H1 (cell line): ENCODE results near the gene MPPED1.

Experiments
- CHD1 ChIP-seq: IDR thresholded peaks from 2 replicates; pipeline ENCODE4 v1.6.1; 2012; ENCODE audit warnings: low read depth, low read length, improper control_type of control experiment
- CHD2 ChIP-seq: IDR thresholded peaks from 2 replicates; pipeline ENCODE4 v1.6.1; 2012; ENCODE audit warnings: low read length, improper control_type of control experiment
- JUND ChIP-seq: IDR thresholded peaks from 2 replicates; pipeline ENCODE4 v1.6.1; 2011; ENCODE audit warnings: mild to moderate bottlenecking, improper control_type of control experiment, low read length
- KDM1A ChIP-seq: fragments of 200-600, 300-600 bp; sonication (generic); IDR thresholded peaks from 2 replicates; pipeline ENCODE4 v1.7.1; 2016; ENCODE audit warnings: mild to moderate bottlenecking, low read length, borderline replicate concordance
- POLR2AphosphoS5 ChIP-seq: IDR thresholded peaks from 2 replicates; pipeline ENCODE4 v1.6.1; 2011; ENCODE audit warnings: low read depth, low read length
- RAD21 ChIP-seq, 2 experiments: IDR thresholded peaks in 1 of 2; conservative IDR thresholded peaks in 1 of 2; 2 replicates each; pipeline ENCODE4 v1.6.1; 2011; ENCODE audit warnings: low read depth in 2 of 2, low read length in 2 of 2, improper control_type of control experiment in 1 of 2, inconsistent platforms in 1 of 2, mild to moderate bottlenecking in 1 of 2, moderate library complexity in 1 of 2
- RBBP5 ChIP-seq: IDR thresholded peaks from 2 replicates; pipeline ENCODE4 v1.7.1; 2012; ENCODE audit warnings: low read depth, mild to moderate bottlenecking, inconsistent platforms, low read length, moderate library complexity, borderline replicate concordance
- SIN3A ChIP-seq, 2 experiments: IDR thresholded peaks in 1 of 2; conservative IDR thresholded peaks in 1 of 2; 2 replicates each; pipeline ENCODE4 v1.6.1; 2011 to 2012; ENCODE audit warnings: low read length in 2 of 2, improper control_type of control experiment in 1 of 2, low read depth in 1 of 2, mild to moderate bottlenecking in 1 of 2
- SIX5 ChIP-seq: IDR thresholded peaks from 2 replicates; pipeline ENCODE4 v1.6.1; 2011; ENCODE audit warnings: mild to moderate bottlenecking, low read depth, low read length
- SP1 ChIP-seq: IDR thresholded peaks from 2 replicates; pipeline ENCODE4 v1.6.1; 2011; ENCODE audit warnings: low read depth, low read length
- TBP ChIP-seq: IDR thresholded peaks from 2 replicates; pipeline ENCODE4 v1.6.1; 2011; ENCODE audit warnings: low read depth, low read length, improper control_type of control experiment
- ZNF274 ChIP-seq: IDR thresholded peaks from 2 replicates; pipeline ENCODE4 v1.7.0; 2012; ENCODE audit warnings: low read length, borderline replicate concordance; ENCODE audit errors: extremely low read depth
- TF ChIP-seq, protein P1 (sequence below), 3 experiments: IDR thresholded peaks; 1 replicate in 2 of 3; 2 replicates in 1 of 3; pipeline versions ENCODE4 v1.5.1 to v1.6.1; 2011; ENCODE audit warnings: low read length in 3 of 3, mild to moderate bottlenecking in 3 of 3, inconsistent platforms in 2 of 3, low read depth in 1 of 3, moderate library complexity in 1 of 3; ENCODE audit not compliant: insufficient read depth in 1 of 3; ENCODE audit errors: control extremely low read depth in 1 of 3
- TF ChIP-seq, protein P2 (sequence below): fragments of 300-600 bp; sonication (generic); IDR thresholded peaks from 2 replicates; pipeline ENCODE4 v1.7.1; 2012; ENCODE audit warnings: low read length, moderate library complexity, mild to moderate bottlenecking, inconsistent platforms; ENCODE audit not compliant: insufficient replicate concordance

GRCh38 chr22:43448048-43448447 is 36.2 kb downstream of the MPPED1 start:
- TF ChIP-seq ZNF274, result no peak
- no peak for TF ChIP-seq POLR2AphosphoS5
- TF ChIP-seq, protein P1, sequence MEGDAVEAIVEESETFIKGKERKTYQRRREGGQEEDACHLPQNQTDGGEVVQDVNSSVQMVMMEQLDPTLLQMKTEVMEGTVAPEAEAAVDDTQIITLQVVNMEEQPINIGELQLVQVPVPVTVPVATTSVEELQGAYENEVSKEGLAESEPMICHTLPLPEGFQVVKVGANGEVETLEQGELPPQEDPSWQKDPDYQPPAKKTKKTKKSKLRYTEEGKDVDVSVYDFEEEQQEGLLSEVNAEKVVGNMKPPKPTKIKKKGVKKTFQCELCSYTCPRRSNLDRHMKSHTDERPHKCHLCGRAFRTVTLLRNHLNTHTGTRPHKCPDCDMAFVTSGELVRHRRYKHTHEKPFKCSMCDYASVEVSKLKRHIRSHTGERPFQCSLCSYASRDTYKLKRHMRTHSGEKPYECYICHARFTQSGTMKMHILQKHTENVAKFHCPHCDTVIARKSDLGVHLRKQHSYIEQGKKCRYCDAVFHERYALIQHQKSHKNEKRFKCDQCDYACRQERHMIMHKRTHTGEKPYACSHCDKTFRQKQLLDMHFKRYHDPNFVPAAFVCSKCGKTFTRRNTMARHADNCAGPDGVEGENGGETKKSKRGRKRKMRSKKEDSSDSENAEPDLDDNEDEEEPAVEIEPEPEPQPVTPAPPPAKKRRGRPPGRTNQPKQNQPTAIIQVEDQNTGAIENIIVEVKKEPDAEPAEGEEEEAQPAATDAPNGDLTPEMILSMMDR (IDR thresholded peaks at IDR 0.05; ENCODE audit: control extremely low read depth in 1 of 3, insufficient read depth in 1 of 3, low read depth in 1 of 3, low read length in 3 of 3), result no peak
- TF ChIP-seq SIN3A (conservative IDR thresholded peaks at IDR 0.05 in 1 of 2, IDR thresholded peaks at IDR 0.05 in 1 of 2; ENCODE audit: low read depth in 1 of 2, low read length in 2 of 2), result no peak
- TF ChIP-seq KDM1A, result no peak
- no peak for TF ChIP-seq TBP
- TF ChIP-seq SP1, result no peak
- no peak for TF ChIP-seq RBBP5
- TF ChIP-seq CHD2, result no peak
- TF ChIP-seq CHD1, result no peak
- TF ChIP-seq JUND, result no peak
- no peak for TF ChIP-seq SIX5
- TF ChIP-seq, protein P2, sequence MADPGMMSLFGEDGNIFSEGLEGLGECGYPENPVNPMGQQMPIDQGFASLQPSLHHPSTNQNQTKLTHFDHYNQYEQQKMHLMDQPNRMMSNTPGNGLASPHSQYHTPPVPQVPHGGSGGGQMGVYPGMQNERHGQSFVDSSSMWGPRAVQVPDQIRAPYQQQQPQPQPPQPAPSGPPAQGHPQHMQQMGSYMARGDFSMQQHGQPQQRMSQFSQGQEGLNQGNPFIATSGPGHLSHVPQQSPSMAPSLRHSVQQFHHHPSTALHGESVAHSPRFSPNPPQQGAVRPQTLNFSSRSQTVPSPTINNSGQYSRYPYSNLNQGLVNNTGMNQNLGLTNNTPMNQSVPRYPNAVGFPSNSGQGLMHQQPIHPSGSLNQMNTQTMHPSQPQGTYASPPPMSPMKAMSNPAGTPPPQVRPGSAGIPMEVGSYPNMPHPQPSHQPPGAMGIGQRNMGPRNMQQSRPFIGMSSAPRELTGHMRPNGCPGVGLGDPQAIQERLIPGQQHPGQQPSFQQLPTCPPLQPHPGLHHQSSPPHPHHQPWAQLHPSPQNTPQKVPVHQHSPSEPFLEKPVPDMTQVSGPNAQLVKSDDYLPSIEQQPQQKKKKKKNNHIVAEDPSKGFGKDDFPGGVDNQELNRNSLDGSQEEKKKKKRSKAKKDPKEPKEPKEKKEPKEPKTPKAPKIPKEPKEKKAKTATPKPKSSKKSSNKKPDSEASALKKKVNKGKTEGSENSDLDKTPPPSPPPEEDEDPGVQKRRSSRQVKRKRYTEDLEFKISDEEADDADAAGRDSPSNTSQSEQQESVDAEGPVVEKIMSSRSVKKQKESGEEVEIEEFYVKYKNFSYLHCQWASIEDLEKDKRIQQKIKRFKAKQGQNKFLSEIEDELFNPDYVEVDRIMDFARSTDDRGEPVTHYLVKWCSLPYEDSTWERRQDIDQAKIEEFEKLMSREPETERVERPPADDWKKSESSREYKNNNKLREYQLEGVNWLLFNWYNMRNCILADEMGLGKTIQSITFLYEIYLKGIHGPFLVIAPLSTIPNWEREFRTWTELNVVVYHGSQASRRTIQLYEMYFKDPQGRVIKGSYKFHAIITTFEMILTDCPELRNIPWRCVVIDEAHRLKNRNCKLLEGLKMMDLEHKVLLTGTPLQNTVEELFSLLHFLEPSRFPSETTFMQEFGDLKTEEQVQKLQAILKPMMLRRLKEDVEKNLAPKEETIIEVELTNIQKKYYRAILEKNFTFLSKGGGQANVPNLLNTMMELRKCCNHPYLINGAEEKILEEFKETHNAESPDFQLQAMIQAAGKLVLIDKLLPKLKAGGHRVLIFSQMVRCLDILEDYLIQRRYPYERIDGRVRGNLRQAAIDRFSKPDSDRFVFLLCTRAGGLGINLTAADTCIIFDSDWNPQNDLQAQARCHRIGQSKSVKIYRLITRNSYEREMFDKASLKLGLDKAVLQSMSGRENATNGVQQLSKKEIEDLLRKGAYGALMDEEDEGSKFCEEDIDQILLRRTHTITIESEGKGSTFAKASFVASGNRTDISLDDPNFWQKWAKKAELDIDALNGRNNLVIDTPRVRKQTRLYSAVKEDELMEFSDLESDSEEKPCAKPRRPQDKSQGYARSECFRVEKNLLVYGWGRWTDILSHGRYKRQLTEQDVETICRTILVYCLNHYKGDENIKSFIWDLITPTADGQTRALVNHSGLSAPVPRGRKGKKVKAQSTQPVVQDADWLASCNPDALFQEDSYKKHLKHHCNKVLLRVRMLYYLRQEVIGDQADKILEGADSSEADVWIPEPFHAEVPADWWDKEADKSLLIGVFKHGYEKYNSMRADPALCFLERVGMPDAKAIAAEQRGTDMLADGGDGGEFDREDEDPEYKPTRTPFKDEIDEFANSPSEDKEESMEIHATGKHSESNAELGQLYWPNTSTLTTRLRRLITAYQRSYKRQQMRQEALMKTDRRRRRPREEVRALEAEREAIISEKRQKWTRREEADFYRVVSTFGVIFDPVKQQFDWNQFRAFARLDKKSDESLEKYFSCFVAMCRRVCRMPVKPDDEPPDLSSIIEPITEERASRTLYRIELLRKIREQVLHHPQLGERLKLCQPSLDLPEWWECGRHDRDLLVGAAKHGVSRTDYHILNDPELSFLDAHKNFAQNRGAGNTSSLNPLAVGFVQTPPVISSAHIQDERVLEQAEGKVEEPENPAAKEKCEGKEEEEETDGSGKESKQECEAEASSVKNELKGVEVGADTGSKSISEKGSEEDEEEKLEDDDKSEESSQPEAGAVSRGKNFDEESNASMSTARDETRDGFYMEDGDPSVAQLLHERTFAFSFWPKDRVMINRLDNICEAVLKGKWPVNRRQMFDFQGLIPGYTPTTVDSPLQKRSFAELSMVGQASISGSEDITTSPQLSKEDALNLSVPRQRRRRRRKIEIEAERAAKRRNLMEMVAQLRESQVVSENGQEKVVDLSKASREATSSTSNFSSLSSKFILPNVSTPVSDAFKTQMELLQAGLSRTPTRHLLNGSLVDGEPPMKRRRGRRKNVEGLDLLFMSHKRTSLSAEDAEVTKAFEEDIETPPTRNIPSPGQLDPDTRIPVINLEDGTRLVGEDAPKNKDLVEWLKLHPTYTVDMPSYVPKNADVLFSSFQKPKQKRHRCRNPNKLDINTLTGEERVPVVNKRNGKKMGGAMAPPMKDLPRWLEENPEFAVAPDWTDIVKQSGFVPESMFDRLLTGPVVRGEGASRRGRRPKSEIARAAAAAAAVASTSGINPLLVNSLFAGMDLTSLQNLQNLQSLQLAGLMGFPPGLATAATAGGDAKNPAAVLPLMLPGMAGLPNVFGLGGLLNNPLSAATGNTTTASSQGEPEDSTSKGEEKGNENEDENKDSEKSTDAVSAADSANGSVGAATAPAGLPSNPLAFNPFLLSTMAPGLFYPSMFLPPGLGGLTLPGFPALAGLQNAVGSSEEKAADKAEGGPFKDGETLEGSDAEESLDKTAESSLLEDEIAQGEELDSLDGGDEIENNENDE, result no peak
- no peak for TF ChIP-seq RAD21 (IDR thresholded peaks at IDR 0.05 in 1 of 2, conservative IDR thresholded peaks at IDR 0.05 in 1 of 2; ENCODE audit: low read depth in 2 of 2, low read length in 2 of 2)
